ENCODE results near the gene RAB8B. TPM values are rescaled to one million over a fixed set of nuclear protein-coding genes. Genes with fewer than 3 reads are reported as not detected.
"Not testable (repeated sequence)": the region's sequence is repeated elsewhere in the genome, so short reads cannot be mapped to it uniquely, and the experiment has no call there.

RAB8B gene
- total RNA-seq, 1 experiment from 2014 or later: 33.8 TPM

DNA sequence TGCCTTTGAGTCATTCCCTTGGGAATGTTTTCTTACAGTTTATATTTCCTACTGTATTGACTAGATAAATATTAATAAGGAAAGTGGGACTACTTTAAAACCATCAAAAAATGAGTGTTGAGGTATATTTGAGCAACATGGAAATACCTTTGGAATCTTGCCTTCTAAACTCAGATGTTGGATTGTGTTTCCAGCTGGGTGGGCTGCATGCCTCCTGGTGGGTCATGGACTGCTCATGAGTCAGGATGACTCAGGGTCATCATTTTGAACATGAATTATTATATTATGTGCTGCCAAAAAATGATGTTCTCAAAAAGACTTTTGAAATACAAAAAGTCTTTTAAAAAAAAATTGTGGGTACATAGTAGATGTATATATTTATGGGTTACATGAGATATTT, 46.9 kb downstream of the RAB8B start:
- no peaks in the 10 kb centered on the region for H3K4me1 ChIP-seq (ENCODE audit: insufficient read depth, low read length)
- no peaks in the 10 kb centered on the region for H3K27me3 ChIP-seq (ENCODE audit: insufficient read depth, low read length)
- H3K14ac ChIP-seq (ENCODE audit: insufficient read depth, low read length): no peak overlapping the region
- no peak for DNase-seq
- no peak overlapping the region for H4K5ac ChIP-seq (ENCODE audit: insufficient read length, low read depth, low read length)
- no peak overlapping the region for H2BK15ac ChIP-seq (ENCODE audit: low read depth, low read length)
- no peak overlapping the region for H3K4ac ChIP-seq (ENCODE audit: low read depth, low read length)
- no peak overlapping the region for H4K91ac ChIP-seq (ENCODE audit: insufficient read length, low read depth, low read length)
- H4K20me1 ChIP-seq (ENCODE audit: control insufficient read depth, insufficient read depth, insufficient read length): no peaks in the 10 kb centered on the region
- no peaks in the 10 kb centered on the region for H3K9me3 ChIP-seq (ENCODE audit: control insufficient read depth, low read depth, low read length)
- no peak overlapping the region for H3T11ph ChIP-seq (ENCODE audit: low read length)
- H3K9ac ChIP-seq (ENCODE audit: extremely low read depth, insufficient read length, low read length): no peak overlapping the region
- H3K27ac ChIP-seq (ENCODE audit: insufficient read length, low read depth, low read length): no peak overlapping the region
- H3K56ac ChIP-seq (ENCODE audit: insufficient read length, low read depth, low read length): no peak overlapping the region
- Mint-ChIP-seq H3K4me1 (peaks cover 13 to 20% of the 10 kb centered on the region in 2 experiments; a peak in 3 of 4 replicates), H3K4me3 (no peak overlapping the region), H3K27me3 (ENCODE audit: low read depth) (no peaks in the 10 kb centered on the region), H3K36me3 (ENCODE audit: insufficient read depth in 1 of 3, low read depth in 3 of 3) (peaks cover 0 to 5% (median 3%) of the 10 kb centered on the region in 3 experiments; a peak in 4 of 7 replicates), H3K9me3 (peaks cover 0 to 4% of the 10 kb centered on the region in 2 experiments; a peak in 1 of 5 replicates), H3K27ac (no peak overlapping the region)
- H2BK12ac ChIP-seq (ENCODE audit: insufficient read length, low read depth, low read length): no peak overlapping the region
- H2BK5ac ChIP-seq (ENCODE audit: insufficient read length, low read length): no peak overlapping the region
- H2AFZ ChIP-seq (ENCODE audit: low read length): no peak overlapping the region
- TF ChIP-seq, protein P1, sequence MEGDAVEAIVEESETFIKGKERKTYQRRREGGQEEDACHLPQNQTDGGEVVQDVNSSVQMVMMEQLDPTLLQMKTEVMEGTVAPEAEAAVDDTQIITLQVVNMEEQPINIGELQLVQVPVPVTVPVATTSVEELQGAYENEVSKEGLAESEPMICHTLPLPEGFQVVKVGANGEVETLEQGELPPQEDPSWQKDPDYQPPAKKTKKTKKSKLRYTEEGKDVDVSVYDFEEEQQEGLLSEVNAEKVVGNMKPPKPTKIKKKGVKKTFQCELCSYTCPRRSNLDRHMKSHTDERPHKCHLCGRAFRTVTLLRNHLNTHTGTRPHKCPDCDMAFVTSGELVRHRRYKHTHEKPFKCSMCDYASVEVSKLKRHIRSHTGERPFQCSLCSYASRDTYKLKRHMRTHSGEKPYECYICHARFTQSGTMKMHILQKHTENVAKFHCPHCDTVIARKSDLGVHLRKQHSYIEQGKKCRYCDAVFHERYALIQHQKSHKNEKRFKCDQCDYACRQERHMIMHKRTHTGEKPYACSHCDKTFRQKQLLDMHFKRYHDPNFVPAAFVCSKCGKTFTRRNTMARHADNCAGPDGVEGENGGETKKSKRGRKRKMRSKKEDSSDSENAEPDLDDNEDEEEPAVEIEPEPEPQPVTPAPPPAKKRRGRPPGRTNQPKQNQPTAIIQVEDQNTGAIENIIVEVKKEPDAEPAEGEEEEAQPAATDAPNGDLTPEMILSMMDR (conservative IDR thresholded peaks at IDR 0.05): no peak
- H3K4me2 ChIP-seq (ENCODE audit: insufficient read depth, insufficient read length, low read length): no peak overlapping the region
- no peak overlapping the region for H4K8ac ChIP-seq (replicated peaks; ENCODE audit: insufficient read length, low read depth, low read length)
- H3K18ac ChIP-seq (ENCODE audit: insufficient read length, low read depth, low read length): no peak overlapping the region
- H2AK5ac ChIP-seq (ENCODE audit: insufficient read length, low read length): no peak overlapping the region
- H3K79me1 ChIP-seq (ENCODE audit: insufficient read depth, low read depth, low read length, poor library complexity, severe bottlenecking): no peaks in the 10 kb centered on the region
- no peak overlapping the region for H3K23ac ChIP-seq (ENCODE audit: insufficient read length, low read depth, low read length)
- H2BK120ac ChIP-seq (ENCODE audit: low read depth, low read length, poor library complexity, severe bottlenecking): no peak overlapping the region
- no peaks in the 10 kb centered on the region for H3K23me2 ChIP-seq (ENCODE audit: insufficient read length, low read depth, low read length, poor library complexity, severe bottlenecking)
- no peaks in the 10 kb centered on the region for H3K79me2 ChIP-seq (ENCODE audit: insufficient read depth, low read length)
- H2BK20ac ChIP-seq (ENCODE audit: low read depth, low read length, poor library complexity, severe bottlenecking): no peak overlapping the region

DNA sequence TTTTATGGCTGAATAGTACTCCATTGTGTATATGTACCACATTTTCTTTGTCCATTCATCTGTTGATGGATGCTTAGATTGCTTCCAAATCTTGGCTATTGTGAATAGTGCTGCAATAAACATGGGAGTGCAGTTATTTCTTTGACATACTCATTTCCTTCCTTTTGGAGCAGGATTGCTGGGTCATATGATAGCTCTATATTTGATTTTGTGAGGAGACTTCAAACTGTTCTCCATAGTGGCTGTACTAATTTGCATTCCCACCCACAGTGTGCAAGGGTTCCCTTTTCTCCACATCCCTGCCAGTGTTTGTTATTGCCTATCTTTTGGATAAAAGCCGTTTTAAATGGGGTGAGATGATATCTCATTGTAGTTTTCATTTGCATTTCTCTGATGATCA, 47.7 kb downstream of the RAB8B start:
- not testable (repeated sequence) for H3K4me1 ChIP-seq (ENCODE audit: insufficient read depth, low read length); H3K27me3 Mint-ChIP-seq (ENCODE audit: low read depth); H3K56ac ChIP-seq (ENCODE audit: insufficient read length, low read depth, low read length); H4K91ac ChIP-seq (ENCODE audit: insufficient read length, low read depth, low read length); DNase-seq; H3K23me2 ChIP-seq (ENCODE audit: insufficient read length, low read depth, low read length, poor library complexity, severe bottlenecking); H3K18ac ChIP-seq (ENCODE audit: insufficient read length, low read depth, low read length); H3K27ac ChIP-seq (ENCODE audit: insufficient read length, low read depth, low read length); H3K27ac Mint-ChIP-seq; H3K23ac ChIP-seq (ENCODE audit: insufficient read length, low read depth, low read length); H2BK5ac ChIP-seq (ENCODE audit: insufficient read length, low read length); H3K9ac ChIP-seq (ENCODE audit: extremely low read depth, insufficient read length, low read length); H3K27me3 ChIP-seq (ENCODE audit: insufficient read depth, low read length); H4K8ac ChIP-seq (replicated peaks; ENCODE audit: insufficient read length, low read depth, low read length); H3K14ac ChIP-seq (ENCODE audit: insufficient read depth, low read length); H3K4ac ChIP-seq (ENCODE audit: low read depth, low read length); H3K9me3 Mint-ChIP-seq; H2BK20ac ChIP-seq (ENCODE audit: low read depth, low read length, poor library complexity, severe bottlenecking); H2AFZ ChIP-seq (ENCODE audit: low read length); H2BK120ac ChIP-seq (ENCODE audit: low read depth, low read length, poor library complexity, severe bottlenecking); H3K9me3 ChIP-seq (ENCODE audit: control insufficient read depth, low read depth, low read length); H3K79me1 ChIP-seq (ENCODE audit: insufficient read depth, low read depth, low read length, poor library complexity, severe bottlenecking); H3K79me2 ChIP-seq (ENCODE audit: insufficient read depth, low read length); H2AK5ac ChIP-seq (ENCODE audit: insufficient read length, low read length); H3T11ph ChIP-seq (ENCODE audit: low read length); H2BK12ac ChIP-seq (ENCODE audit: insufficient read length, low read depth, low read length); H4K20me1 ChIP-seq (ENCODE audit: control insufficient read depth, insufficient read depth, insufficient read length); H3K4me2 ChIP-seq (ENCODE audit: insufficient read depth, insufficient read length, low read length); H2BK15ac ChIP-seq (ENCODE audit: low read depth, low read length); H4K5ac ChIP-seq (ENCODE audit: insufficient read length, low read depth, low read length); H3K4me3 Mint-ChIP-seq
- no CpG with 5 or more reads among the region's 1 CpG for WGBS (ENCODE audit: extremely low coverage, insufficient read length, low lambda C conversion rate)
- peaks cover 7 to 16% of the 10 kb centered on the region in 2 experiments; a peak in 3 of 4 replicates for H3K4me1 Mint-ChIP-seq
- H3K36me3 Mint-ChIP-seq (ENCODE audit: insufficient read depth in 1 of 3, low read depth in 3 of 3): peaks cover 2 to 13% (median 7%) of the 10 kb centered on the region in 3 experiments; a peak in 6 of 7 replicates

Data from H9 (cell line).